NCI-H1092 treated with DMSO at 0.1 percent for 48 hours (cell line): ENCODE measurements around the gene RNF169.

ENCODE experiments used
- DNase-seq: peaks from one replicate; lab custom pipeline; 2025; lab: John Stamatoyannopoulos, UW

RNF169 gene, protein sequence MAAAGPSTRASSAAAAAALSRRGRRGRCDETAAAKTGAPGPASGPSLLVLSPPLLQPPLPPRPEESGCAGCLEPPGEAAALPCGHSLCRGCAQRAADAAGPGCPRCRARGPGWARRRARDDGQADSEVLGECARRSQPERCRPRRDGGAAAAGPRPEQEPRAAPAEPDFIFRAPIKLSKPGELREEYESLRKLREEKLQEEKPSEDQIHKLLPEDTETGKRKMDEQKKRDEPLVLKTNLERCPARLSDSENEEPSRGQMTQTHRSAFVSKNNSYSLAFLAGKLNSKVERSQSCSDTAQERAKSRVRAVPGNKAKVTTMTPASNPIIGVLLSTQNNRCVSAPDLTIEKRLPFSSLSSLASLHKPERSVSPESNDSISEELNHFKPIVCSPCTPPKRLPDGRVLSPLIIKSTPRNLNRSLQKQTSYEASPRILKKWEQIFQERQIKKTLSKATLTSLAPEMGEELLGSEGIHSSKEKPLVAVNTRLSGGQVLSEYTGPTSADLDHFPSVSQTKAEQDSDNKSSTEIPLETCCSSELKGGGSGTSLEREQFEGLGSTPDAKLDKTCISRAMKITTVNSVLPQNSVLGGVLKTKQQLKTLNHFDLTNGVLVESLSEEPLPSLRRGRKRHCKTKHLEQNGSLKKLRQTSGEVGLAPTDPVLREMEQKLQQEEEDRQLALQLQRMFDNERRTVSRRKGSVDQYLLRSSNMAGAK

DNA sequence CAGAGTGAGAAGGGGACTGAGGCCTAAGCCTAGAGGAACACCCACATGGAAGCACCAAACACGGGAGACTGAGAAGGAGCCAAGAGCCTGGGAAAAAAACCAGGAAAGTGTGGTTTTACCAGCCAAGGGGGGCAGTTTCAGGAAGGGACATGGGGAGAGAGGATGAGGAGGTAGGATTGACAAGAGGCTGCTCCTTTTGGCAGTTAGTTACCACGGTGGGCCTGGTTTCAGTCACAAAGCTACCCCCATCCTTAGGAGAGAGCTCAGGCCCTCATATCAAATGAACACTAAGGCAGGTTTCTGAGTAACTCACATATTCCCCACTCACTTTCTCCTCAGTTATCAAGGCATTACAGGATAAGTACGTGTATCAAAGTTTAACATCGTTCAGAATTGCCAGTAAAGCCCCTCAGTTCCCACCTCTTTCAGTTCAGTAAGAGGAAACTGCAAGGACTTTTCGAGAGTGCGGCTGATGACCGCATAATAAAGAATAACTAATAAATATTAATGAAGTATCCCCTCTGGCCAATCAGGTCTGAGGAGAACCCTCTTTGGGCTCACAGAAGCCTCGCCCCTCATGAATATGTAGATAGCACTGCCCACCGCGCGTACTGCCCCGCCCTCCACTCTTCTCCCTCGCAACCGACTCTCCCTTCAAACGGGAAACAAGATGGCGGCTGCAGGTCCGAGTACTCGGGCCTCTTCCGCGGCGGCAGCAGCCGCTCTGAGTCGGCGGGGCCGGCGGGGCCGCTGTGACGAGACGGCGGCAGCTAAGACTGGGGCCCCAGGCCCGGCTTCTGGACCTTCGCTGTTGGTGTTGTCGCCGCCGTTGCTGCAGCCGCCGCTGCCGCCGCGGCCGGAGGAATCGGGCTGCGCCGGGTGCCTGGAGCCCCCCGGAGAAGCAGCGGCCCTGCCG is at the start of gene RNF169:
TSS of gene RNF169 (plus strand) at position 639 of the 916 bp plus-strand sequence. CDS start at position 671, 32 bp downstream.
- DNase-seq = peak; percentile 99

DNA sequence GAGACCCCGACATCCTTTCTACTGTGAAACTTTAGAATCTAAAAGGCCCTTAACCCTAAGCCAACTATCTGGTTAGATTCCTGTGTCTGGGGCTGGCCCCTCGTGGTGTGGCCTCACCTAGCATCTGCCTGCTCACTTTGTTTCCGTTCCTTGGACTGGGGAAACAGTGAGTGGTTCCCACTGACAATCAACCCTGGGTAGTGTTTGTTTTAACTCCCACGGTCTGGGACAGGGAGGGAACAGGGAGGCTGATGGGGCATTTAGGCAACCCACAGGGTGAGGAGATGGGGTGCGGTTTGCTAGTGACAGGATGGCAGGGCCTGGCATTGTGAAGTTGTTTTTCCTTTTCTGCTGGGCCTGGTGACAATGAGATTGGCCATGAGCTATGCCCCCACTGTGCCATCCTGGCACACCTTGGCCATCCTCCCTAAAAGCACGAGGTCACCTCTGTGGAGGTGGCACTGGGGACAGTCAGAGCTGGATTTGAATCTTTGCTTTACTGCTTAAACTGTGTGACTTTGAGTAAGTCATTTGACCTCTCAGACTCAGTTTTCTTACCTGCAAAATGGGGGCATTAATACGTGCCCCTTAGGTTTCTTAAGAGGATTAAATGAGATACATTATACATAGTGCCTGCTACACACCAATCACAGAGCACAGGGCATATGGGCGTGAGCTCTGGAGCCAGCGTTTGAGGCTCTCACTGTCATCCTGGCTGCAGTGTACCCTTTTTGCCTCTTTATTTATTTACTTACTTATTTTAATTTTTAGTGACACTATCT is 48.8 kb upstream of the RNF169 start:
- DNase-seq = no peak

DNA sequence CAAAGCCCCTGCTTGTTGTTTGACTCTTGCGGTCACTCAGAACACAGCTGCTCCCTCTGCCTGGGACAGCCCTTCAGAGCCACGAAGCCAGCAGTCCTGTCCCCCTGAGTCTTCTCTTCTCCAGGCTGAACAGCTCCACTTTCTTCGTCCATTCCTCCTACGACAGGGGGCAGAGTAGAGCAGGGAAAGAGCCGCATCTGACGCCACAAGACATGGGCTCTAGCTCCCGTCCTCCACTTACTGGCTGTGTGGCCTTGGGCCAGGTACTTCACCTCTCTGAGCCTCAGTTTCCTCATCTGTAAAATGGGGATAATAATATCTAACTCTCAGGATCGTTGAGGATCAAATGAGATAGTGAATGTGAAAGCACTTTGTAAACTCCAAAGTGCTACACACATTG is 47.3 kb upstream of the RNF169 start:
- DNase-seq = no peak

DNA sequence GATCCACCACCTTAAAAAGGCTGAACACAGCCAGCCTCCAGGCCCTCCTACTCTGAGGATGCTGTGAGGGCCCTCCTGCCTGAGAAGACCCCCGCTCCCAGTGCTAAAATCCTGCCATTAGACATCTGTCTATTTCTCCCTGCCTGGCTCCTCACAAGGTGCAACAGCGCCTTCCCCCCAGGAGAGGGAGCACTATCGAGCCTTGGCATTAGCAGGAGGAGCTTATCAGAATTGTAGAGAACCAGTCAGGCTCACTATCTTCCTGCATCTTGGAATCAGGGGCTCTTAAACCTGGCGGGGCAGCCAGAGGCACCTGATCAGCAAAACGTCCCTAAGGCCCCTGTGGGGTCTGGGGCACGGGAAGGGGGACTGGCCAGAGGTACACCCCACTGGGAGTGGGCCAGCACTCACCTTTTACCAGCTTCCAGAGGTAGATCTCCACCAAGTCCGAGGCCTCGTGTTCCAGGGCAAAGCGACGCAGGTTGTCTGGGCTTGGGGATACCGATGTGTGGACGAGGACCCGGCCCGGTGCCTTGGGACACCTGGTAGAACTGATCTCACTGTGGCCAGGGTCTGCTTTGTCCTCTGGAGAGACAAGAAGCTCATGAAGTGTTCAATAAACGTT is 46.2 kb upstream of the RNF169 start:
- peak; percentile 49 for DNase-seq

DNA sequence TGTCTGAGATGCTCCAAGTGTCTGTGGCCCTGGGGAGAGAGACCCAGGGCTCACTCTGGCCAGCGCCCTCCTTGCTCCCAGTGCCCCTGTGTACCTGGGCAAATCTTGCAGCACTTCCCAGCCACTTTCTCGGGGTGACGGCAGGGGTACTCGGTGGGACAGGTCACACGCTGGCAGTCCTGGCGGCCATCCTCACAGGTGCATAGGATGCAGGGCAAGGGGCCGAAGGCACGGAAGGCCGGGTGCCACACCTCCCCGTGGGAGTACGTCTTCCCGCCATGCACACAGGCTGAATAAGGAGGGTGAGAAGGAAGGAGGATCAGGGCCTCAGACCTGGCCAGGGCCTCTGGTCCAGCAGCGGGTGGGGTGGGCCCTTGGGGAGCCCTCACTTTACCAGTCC is 45.4 kb upstream of the RNF169 start:
- no peak for DNase-seq

DNA sequence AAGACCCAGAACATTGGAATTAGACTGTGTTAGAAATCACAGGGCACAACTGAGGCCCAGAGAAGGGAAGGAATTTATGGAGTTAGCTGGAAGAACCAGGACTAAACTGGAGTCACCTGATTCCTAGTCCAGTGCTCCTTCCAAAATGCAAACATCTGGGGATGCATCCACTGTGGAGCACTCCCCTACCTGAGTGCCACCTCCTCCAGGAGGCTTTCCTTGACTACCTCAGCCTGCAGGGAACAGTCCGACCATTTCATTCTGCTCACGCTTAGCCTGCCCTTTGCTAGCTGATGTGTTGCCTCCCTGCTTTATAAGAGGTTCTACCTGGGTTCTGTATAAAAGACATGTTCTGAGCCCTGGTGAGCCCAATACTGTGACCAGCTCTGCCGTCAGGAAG is 41.5 kb upstream of the RNF169 start:
- DNase-seq = no peak

DNA sequence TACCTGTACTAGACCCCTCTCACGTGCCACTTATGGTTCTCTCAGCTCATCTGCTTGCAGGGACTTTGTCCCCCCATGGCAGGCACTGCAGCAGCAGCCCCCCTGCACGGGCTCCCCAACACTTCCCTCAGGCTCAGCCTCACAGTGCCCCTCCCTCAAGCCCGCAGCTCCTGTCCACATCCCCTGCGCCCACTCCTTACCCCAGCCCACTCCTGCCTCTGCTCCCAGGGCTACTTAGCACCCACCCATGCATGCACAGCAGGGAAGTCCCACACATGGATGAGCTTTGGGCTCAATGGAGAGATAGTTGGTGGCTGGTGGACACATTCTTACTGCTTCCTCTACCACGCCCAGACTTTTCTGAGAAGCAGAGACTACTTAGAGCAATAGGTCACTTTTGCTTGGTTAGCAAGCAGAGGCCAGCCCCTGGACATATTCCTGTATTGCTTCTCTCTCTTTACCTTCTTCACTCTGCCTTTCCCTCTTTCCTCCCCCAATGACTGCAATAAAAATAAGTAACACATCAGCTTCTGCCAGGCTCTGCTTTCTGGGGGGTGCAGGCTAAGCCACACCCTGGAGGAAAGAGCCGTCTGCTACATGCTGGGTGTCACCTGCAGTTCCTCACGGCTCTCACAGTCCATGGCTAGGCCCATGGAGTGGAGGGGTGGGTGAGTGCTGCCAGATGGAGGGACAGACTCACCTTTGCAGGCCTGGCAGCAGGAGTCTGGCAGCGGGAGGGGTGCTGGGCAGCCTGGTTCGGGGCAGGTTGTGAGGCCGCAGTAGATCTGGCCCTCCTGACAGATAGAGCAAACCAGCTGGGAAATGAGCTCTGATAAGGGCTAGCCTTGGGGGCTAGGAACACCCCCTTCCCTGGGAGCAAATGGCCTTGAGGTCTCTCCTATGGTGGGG is 40.8 kb upstream of the RNF169 start:
- DNase-seq = no peak

DNA sequence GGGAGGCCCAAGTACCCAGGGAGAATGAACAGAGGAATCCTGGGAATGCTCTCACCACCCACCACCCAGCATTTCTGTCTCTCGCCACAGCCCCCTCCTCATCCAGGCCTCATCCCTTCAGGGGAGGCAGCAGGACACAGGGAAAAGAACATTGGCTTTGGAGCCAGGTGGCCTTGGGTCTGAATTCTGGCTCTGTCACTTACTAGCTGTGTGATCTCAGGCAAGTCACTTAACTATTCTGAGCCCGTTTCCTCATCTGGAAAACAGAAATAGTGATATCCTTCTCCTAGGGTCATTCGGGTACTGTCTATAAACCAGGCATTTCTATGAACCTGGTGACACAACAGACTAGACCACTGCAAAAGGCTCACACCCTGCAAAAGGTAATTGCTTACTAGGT is 39.5 kb upstream of the RNF169 start:
- DNase-seq = no peak

DNA sequence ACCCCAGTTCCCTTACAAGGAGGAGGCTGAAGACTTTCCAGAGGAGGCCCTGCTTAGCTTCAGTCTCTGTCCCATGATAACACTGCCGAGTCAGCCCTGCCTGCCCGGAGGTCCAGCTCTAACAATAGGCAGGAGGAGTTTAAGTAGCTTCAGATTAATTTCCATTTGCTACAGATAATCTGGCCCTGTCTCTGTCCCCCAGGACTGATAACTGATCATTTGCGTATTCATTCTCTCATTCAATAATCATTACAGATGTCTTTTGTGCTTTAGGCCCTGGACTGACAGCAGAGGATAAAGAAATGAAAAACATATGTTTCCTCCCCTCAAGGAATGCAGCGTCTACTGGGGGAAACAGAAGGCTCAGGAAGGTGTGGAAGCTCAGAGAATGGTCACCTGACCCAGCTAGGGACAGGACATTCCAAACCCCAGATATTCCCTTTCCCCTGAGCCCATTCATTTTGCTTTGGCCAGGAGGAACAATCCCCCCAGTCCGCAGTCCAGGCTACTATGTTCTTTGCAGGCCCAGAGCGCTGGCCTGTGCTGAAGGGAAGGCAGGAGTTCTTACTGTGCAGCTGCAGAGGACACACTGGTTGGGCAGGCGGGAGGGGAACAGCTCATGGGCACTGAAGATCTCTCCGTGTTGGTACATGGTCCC is 38.2 kb upstream of the RNF169 start:
- DNase-seq = no peak

DNA sequence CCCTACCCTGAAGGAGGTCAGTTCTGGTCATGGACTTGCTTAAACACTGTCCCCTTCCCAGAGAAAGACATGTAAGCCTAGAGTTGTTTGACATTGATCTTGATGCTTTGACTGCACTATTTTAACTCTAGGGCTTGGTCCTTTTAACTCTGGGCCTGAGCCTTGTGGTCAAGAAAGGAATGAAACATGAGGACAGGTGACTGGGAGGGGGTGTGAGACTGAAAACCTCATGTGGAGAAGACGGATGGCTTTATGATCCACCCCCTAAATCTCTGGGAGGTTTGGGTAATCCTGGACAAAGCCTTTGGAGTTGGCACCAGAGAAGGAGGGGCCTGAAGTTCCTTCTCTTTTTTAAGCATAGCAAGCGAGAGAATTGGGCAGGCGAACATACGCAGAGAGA is 35.0 kb upstream of the RNF169 start:
- no peak for DNase-seq

DNA sequence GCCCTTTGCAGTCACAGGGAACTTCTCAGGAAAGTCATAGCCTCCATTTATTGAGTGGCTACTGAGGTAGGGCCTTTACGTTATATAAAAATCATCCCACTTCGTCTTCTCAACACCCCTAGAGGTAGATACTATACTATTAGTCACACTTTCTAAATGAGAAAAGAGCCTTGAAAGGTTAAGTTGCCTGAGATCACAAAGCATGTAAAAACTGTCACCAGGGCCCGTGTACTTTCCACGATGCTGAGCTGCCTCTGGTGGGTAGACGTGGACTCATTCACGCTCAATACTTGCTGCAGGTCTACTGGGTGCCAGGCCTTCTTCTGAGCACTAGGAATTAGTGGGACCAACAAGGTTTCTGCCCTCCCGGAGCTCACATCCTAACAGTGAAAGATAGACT is 33.7 kb upstream of the RNF169 start:
- no peak for DNase-seq

DNA sequence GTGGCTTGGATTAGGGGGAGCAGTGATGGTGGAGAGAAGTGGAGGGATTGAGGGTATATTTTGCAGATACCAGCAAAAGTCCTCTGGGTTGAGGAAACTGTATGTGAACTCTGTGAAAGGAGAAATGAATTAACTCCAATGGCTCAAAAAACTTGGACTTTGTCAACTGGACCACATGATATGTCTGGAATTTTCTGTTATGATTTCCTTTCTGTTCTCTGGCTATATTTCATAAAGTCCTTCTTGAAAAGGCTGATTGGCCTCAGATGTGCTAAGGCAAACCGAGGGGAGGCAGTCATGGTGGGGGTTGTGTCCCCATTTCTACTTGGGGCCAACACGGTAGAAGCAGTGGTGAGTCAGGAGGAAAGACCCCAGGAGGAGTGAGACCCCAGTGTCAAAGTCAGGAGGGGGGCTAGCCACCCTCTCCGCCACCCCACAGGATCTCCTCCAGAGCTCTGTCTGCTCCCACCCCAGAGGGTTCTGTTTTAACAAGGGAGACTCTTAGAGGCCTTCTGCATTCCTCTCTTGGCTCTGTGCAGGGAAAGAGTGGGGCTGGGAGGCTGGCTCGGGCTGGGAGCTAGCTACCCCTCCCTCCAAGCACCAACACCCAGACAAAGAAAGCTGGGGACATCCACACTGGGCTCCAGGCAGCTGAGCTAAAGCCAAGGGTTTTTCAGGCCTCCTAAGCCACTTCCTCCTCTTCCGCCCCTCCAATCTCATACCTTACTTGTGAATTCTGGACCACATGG is 31.3 kb upstream of the RNF169 start:
- DNase-seq = no peak

DNA sequence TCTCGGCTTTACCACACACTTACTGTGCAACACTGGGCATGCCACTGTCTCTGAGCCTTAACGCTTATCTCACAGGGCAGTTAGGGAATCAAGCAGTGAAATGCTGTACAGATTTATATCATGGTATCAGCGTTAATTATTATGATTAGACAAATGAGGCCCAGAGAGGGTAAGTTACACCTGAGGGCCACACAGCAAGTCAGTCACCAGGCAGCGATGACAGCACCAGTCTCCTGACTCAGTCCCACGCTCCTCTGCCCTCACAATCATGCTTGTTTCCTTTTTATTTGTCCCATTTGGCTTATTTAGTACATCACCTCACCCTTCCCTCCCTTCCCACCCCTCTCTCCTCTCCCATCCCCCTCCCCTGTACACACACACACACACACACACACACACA is 29.6 kb upstream of the RNF169 start:
- DNase-seq = no peak

DNA sequence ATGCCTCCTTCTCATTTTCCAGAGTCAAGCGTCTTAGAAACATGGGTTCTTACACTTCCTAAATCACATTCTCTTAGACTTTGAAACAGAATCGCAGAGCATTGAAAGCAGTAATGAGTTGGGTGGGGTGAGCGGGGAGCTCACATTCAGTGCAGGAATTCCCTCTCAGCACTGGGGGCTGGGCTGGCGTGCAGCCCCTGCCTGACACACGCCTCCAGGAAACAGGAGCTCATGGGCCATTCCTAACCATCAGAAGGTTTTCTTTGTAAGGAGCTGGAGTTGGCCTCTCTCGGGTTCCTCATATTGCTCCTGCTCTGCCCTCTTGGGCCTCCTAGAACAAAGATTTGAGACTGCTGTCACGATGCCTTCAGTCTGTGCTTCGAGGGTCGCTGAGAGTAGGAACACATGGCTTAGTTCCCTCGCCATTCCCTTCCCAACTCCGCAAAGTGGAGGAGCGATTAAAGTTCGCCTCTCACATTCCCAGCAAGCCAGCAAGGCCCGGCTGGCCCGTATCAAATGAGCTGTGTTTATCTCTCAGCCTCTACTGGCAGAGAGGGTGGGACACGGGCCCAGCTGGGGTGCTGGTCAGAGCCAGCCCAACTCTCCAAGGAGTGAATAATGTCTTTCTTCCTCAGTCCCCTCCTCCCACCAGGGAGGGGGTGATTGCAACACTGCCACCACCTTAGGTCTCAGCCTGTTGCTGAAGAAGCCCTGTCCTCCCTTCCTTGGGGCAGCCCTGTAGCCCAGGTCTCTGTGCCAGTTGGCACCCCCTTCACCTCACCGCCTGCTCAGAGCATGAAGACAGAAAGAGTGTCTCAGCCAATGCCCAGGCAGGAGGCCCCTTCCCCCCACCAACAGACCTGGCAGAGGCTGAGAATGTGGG is 27.8 kb upstream of the RNF169 start:
- DNase-seq = no peak

DNA sequence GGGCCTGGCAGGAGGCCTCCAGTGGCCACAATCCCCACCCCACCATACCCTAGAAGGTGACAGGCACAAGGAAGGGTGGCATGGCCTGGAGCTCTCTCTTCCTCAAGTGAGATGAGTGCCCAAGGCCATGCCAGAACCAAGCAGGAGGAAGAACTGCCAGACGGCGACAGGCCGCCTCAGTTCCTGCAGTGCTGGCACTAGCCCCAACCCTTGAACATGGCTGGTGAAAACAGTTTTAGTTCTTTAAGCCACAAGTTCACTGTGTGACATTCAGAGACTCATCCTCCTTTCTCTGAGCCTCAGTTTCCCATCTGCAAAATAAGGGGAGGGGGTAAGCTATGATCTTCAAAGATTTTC is 27.2 kb upstream of the RNF169 start:
- no peak for DNase-seq

DNA sequence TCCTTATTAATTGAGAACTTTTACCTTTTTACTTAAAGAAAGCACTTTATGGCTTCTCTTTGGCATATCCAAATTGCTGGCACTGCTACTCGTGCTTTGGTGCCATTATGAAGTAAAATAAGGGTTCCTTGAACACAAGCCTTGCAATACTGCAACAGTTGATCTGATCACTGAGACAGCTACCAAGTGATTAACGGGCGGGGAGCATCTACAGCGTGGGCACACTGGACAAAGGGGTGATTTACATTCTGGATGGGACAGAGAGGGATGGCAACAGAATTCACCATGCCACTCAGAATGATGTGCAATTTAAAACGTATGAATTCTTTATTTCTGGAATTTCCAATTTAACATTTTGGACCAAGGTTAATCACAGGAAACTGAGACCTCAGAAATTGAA is 25.1 kb upstream of the RNF169 start:
- no peak for DNase-seq

DNA sequence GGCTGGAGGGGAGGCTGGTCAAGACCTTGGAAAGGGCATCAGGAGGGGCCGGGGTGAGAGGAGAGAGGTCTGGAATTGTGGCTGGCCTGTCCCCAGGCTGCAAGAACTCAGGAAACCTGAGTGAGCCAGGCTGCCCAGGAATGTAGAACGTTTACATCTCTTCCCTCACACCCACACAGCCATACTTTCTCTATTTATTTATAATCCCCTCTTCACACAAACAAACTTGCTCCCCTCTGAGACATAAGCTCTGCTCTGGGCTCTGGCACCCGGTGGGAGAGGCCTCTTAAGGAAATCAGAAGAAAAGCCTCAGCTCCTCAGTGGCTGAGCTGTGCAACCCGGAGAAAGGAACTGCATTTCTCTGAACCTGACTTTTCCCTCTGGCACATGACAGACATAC is 22.9 kb upstream of the RNF169 start:
- no peak for DNase-seq
